Activated CD4-positive, alpha-beta T cell treated with anti-CD3 and anti-CD28 coated beads for 4 hours (primary cell): ENCODE results near the gene SCFD2.
A peak's percentile ranks its signal among the peaks of the same experiment; 100 is the strongest.

Experiments
- DNase-seq, 2 donors: peaks; one replicate each; pipeline ENCODE4 v3.0.0-alpha.2; 2020

Gene SCFD2

GRCh38 chr4:52869656-52870055 is 496.2 kb downstream of the SCFD2 start:
- no peak for DNase-seq

- no peak for DNase-seq
These were observed 496.7 kb downstream of the SCFD2 start for GRCh38 chr4:52869196-52869595.

GRCh38 chr4:52868133-52868532 is 497.7 kb downstream of the SCFD2 start:
- no peak for DNase-seq

GRCh38 chr4:52867163-52867562 is 498.7 kb downstream of the SCFD2 start:
- DNase-seq = no peak

- DNase-seq = no peak
These were observed 499.1 kb downstream of the SCFD2 start for GRCh38 chr4:52866734-52867133.

- DNase-seq = no peak
These were observed 500.6 kb downstream of the SCFD2 start for GRCh38 chr4:52865300-52865699.

- DNase-seq = no peak
These were observed 501.1 kb downstream of the SCFD2 start for GRCh38 chr4:52864793-52865192.

GRCh38 chr4:52863324-52863723 is 502.5 kb downstream of the SCFD2 start:
- DNase-seq = no peak

GRCh38 chr4:52862639-52863161 is 503.2 kb downstream of the SCFD2 start:
- peak in 1 of 2 donors; percentile 3 for DNase-seq

- peak; percentile 78 to 81 for DNase-seq
These were observed 503.8 kb downstream of the SCFD2 start, which contains the start of gene RASL11B for GRCh38 chr4:52861879-52862616. TSS of gene RASL11B (plus strand) at chr4:52862317. CDS start at chr4:52862508, 191 bp downstream.

GRCh38 chr4:52861171-52861823 is 504.6 kb downstream of the SCFD2 start:
- DNase-seq = no peak

- no peak for DNase-seq
These were observed 505.5 kb downstream of the SCFD2 start for GRCh38 chr4:52860361-52860760.

- DNase-seq = no peak
These were observed 509.1 kb downstream of the SCFD2 start for GRCh38 chr4:52856801-52857200.

- no peak for DNase-seq
These were observed 512.5 kb downstream of the SCFD2 start for GRCh38 chr4:52853351-52853750.

- no peak for DNase-seq
These were observed 513.1 kb downstream of the SCFD2 start for GRCh38 chr4:52852711-52853110.

GRCh38 chr4:52852041-52852440 is 513.8 kb downstream of the SCFD2 start:
- no peak for DNase-seq

GRCh38 chr4:52850406-52851124 is 515.3 kb downstream of the SCFD2 start:
- no peak for DNase-seq

- no peak for DNase-seq
These were observed 517.6 kb downstream of the SCFD2 start for GRCh38 chr4:52848254-52848653.

- DNase-seq = no peak
These were observed 519.4 kb downstream of the SCFD2 start for GRCh38 chr4:52846502-52846901.

- DNase-seq = no peak
These were observed 521.3 kb downstream of the SCFD2 start for GRCh38 chr4:52844596-52844995.

GRCh38 chr4:52843958-52844357 is 521.9 kb downstream of the SCFD2 start:
- no peak for DNase-seq

- DNase-seq = no peak
These were observed 522.5 kb downstream of the SCFD2 start for GRCh38 chr4:52843351-52843750.

- no peak for DNase-seq
These were observed 523.1 kb downstream of the SCFD2 start for GRCh38 chr4:52842792-52843191.
